ENCODE measurements around the gene SEZ6. TPM values are rescaled to one million over a fixed set of nuclear protein-coding genes. Genes with fewer than 3 reads are reported as not detected.

The SEZ6 gene
- total RNA-seq, 1 donor from 2014 or later, result not detected

GRCh38 chr17:28993645-28994426, 12.0 kb downstream of the SEZ6 start:
- no peaks in the 10 kb centered on the region for H3K36me3 Mint-ChIP-seq (ENCODE audit: unreplicated experiment)
- no peak overlapping the region for H3K27ac Mint-ChIP-seq (ENCODE audit: unreplicated experiment)
- H3K4me1 Mint-ChIP-seq (ENCODE audit: unreplicated experiment), result no peaks in the 10 kb centered on the region
- peaks cover 7% of the 10 kb centered on the region for H3K27me3 Mint-ChIP-seq (ENCODE audit: unreplicated experiment)
- H3K9me3 Mint-ChIP-seq (ENCODE audit: unreplicated experiment), result no peaks in the 10 kb centered on the region
- DNase-seq (ENCODE audit: extremely low spot score, unreplicated experiment), result no peak
- no peak overlapping the region for H3K4me3 Mint-ChIP-seq (ENCODE audit: unreplicated experiment)
- TF ChIP-seq, protein P1, sequence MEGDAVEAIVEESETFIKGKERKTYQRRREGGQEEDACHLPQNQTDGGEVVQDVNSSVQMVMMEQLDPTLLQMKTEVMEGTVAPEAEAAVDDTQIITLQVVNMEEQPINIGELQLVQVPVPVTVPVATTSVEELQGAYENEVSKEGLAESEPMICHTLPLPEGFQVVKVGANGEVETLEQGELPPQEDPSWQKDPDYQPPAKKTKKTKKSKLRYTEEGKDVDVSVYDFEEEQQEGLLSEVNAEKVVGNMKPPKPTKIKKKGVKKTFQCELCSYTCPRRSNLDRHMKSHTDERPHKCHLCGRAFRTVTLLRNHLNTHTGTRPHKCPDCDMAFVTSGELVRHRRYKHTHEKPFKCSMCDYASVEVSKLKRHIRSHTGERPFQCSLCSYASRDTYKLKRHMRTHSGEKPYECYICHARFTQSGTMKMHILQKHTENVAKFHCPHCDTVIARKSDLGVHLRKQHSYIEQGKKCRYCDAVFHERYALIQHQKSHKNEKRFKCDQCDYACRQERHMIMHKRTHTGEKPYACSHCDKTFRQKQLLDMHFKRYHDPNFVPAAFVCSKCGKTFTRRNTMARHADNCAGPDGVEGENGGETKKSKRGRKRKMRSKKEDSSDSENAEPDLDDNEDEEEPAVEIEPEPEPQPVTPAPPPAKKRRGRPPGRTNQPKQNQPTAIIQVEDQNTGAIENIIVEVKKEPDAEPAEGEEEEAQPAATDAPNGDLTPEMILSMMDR (IDR thresholded peaks at IDR 0.05), result no peak

DNA sequence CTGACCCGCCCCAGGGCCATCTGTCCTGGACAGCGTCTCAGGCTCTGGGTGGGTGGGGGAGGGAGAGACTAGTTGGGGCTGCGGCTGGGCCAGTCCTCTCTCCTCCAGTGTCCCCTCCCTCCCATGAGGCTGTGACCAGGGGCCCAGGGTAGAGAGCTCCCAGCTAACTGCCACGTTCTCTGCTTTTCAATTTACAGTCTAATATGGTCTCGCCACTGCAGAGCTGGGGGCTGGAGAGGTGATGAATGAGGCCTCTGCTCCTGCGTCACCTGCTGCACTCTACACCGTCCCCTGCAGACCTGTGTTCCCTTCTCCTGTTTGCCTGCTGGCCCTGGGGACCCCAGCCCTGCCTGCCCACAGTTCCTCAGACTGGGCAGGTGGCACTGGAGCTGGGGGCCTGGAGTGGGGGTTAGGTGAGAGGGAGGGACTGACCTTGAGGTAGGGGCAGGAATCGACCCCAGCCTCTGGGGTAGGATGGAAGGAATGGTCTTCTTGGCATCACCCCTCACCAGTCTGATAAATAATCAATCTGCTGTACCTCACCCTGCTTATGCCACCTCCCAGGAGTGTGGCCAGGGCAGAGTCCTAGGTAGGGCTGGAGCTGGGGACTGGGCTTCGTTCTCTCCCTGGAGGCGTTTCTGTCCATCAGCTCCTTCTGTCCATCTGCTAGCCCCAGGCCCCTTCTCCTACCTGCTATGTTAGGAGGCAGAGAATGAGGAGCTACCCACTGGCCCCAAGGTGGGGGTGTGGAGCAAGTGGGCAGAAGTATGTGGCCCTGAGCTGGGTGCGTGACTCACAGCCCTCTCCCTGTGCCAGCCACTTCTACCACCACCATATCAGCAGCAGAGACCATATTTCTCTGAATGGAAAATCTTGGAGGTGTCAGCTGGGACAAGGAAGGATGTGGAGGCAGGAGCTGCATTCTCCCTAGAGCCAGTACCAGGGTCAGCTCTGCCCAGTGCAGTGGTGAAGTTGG, 12.9 kb downstream of the SEZ6 start:
- no peak overlapping the region for H3K4me3 Mint-ChIP-seq (ENCODE audit: unreplicated experiment)
- H3K9me3 Mint-ChIP-seq (ENCODE audit: unreplicated experiment), result no peaks in the 10 kb centered on the region
- TF ChIP-seq, protein P1 (IDR thresholded peaks at IDR 0.05), result no peak
- H3K4me1 Mint-ChIP-seq (ENCODE audit: unreplicated experiment), result no peaks in the 10 kb centered on the region
- DNase-seq (ENCODE audit: extremely low spot score, unreplicated experiment), result no peak
- H3K27ac Mint-ChIP-seq (ENCODE audit: unreplicated experiment), result no peak overlapping the region
- H3K27me3 Mint-ChIP-seq (ENCODE audit: unreplicated experiment), result peaks cover 8% of the 10 kb centered on the region
- H3K36me3 Mint-ChIP-seq (ENCODE audit: unreplicated experiment), result no peaks in the 10 kb centered on the region

DNA sequence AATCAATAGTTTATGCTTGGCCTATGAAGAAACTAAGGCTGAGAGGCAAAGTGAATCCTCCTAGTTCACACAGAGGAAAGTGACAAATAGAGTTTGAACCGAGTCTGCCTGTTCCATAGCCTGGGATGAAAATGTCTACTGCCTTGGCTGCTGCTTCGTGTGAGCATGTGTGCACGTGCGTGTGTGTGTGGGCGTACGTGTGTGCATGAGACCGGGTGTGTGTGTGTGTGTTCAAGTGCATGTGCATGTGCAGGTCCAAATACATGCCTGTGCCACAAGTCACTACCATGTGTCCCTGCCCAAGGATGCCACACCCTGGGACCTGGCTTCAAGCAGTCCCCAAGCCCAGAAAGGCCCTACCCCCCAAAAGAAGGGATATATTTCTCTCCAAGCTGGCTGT, 13.6 kb downstream of the SEZ6 start:
- H3K4me3 Mint-ChIP-seq (ENCODE audit: unreplicated experiment), result no peak overlapping the region
- DNase-seq (ENCODE audit: extremely low spot score, unreplicated experiment), result no peak
- H3K9me3 Mint-ChIP-seq (ENCODE audit: unreplicated experiment), result no peaks in the 10 kb centered on the region
- H3K4me1 Mint-ChIP-seq (ENCODE audit: unreplicated experiment), result no peaks in the 10 kb centered on the region
- no peak overlapping the region for H3K27ac Mint-ChIP-seq (ENCODE audit: unreplicated experiment)
- TF ChIP-seq, protein P1 (IDR thresholded peaks at IDR 0.05), result no peak
- peaks cover 8% of the 10 kb centered on the region for H3K27me3 Mint-ChIP-seq (ENCODE audit: unreplicated experiment)
- H3K36me3 Mint-ChIP-seq (ENCODE audit: unreplicated experiment), result no peaks in the 10 kb centered on the region

GRCh38 chr17:28991779-28992178, 14.1 kb downstream of the SEZ6 start:
- no peaks in the 10 kb centered on the region for H3K4me1 Mint-ChIP-seq (ENCODE audit: unreplicated experiment)
- H3K4me3 Mint-ChIP-seq (ENCODE audit: unreplicated experiment), result no peak overlapping the region
- peaks cover 6% of the 10 kb centered on the region for H3K27me3 Mint-ChIP-seq (ENCODE audit: unreplicated experiment)
- H3K27ac Mint-ChIP-seq (ENCODE audit: unreplicated experiment), result no peak overlapping the region
- no peaks in the 10 kb centered on the region for H3K36me3 Mint-ChIP-seq (ENCODE audit: unreplicated experiment)
- DNase-seq (ENCODE audit: extremely low spot score, unreplicated experiment), result no peak
- TF ChIP-seq, protein P1 (IDR thresholded peaks at IDR 0.05), result no peak
- no peaks in the 10 kb centered on the region for H3K9me3 Mint-ChIP-seq (ENCODE audit: unreplicated experiment)

GRCh38 chr17:28989028-28989427, 16.8 kb downstream of the SEZ6 start:
- DNase-seq (ENCODE audit: extremely low spot score, unreplicated experiment), result no peak
- TF ChIP-seq, protein P1 (IDR thresholded peaks at IDR 0.05), result no peak
- Mint-ChIP-seq H3K27ac (ENCODE audit: unreplicated experiment) (no peak overlapping the region), H3K4me3 (ENCODE audit: unreplicated experiment) (no peak overlapping the region), H3K27me3 (ENCODE audit: unreplicated experiment) (peaks cover 3% of the 10 kb centered on the region), H3K4me1 (ENCODE audit: unreplicated experiment) (no peaks in the 10 kb centered on the region), H3K36me3 (ENCODE audit: unreplicated experiment) (no peaks in the 10 kb centered on the region), H3K9me3 (ENCODE audit: unreplicated experiment) (no peaks in the 10 kb centered on the region)
